GM21576 (cell line): ENCODE data around the gene STAT3.

Source experiments
- ATAC-seq: cut with Tn5 transposase; IDR thresholded peaks from one replicate; pipeline ENCODE4 v1.9.1; 2021; ENCODE audit warnings: mild to moderate bottlenecking, moderate library complexity; ENCODE audit not compliant: unreplicated experiment

Gene STAT3

GRCh38 chr17:42354956-42355843, 33.0 kb downstream of the STAT3 start:
- ATAC-seq = no peak

GRCh38 chr17:42348104-42348503, 40.1 kb downstream of the STAT3 start:
- no peak for ATAC-seq

DNA sequence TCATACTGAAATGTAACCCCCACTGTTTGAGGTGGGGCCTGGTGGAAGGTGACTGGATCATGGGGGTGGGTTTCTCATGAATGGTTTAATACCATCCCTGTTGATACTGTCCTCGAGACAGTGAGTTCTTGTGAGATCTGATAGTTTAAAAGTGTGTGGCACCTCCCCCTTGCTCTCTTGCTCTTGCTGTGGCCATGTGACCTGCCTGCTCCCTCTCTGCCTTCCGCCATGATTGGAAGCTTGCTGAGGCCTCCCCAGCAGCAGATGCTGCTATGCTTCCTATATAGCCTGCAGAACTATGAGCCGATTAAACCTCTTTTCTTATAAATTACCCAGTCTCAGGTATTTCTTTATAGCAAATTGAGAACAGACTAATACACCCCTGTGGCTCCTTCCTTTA, 40.6 kb downstream of the STAT3 start:
- ATAC-seq = no peak

DNA sequence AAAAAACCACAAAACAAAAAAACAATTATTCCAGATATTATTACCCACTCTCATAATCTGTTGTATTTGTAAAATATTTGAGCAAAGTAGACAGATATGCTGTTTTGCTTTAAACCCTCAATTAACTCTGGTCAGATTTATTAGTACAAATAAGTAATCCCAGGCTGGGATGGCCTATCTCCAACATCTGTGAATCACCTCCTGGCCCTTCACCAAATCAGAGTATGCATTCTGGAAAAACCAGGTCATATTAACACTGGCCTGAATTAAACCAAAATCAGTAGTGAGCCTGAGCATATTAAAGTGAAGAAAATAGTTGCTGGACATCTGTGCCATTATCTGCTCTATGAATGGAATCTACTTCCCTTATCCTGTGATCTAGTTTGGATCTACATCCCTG, 41.0 kb downstream of the STAT3 start:
- ATAC-seq = no peak

DNA sequence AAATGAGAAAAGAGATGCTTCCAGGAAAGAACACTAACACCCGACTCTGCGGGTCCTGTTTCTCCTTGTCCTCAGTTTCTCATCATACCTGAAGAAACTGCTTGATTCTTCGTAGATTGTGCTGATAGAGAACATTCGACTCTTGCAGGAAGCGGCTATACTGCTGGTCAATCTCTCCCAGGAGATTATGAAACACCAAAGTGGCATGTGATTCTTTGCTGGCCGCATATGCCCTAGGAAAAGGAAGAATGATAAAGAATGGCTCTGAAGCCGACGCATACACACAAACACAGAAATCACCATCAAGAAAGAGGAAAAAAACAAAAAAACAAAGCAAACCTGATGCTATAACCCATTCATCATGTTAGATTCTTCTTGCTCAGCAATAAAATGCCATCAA, 41.8 kb downstream of the STAT3 start:
- ATAC-seq = no peak

DNA sequence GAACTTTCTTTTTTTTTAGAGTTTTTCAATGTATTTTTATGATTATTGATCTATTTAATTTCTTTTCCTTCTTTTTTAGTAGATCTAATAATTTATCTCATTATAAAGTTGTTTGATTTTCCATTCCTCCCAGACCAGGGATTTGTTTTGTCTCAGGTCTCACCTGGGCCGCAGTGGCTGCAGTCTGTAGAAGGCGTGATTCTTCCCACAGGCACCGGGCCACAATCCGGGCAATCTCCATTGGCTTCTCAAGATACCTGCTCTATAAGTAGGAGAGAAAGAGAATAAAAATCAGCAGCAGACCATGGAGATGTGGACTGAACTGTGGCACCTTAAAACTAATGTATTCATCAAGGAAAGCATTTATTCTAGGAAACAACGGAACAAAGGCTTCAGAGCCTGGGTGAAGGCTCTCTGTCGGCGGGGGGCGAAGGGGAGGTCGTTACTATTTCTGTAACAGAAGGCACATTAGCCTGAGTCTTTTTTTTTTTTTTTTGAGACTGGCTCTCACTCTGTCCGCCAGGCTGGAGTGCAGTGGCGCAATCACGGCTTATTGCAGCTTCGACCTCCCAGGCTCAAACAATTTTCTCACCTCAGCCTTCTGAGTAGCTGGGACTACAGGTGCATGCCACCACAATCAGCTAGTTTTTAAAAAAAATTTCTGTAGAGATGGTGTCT, 42.7 kb downstream of the STAT3 start:
- no peak for ATAC-seq

GRCh38 chr17:42342242-42343008, 45.8 kb downstream of the STAT3 start:
- ATAC-seq = no peak

DNA sequence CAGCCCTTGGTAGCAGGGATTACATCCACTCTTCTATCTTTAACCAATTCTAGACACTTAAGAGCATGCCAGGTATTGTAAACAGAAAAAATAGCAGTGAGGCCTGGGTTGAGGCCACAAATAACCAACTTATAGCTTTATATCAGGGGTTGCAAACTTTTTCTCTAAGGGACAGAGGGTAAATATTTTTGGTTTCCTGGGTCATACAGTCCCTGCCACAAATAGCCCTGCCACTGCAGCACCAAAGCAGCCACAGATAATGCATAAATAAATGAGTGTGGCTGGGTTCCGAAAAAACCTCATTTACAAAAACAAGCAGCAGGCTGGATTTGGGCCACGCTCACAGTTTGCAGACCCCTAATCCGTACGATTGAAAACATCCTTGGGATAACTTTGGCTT, 46.7 kb downstream of the STAT3 start:
- no peak for ATAC-seq

DNA sequence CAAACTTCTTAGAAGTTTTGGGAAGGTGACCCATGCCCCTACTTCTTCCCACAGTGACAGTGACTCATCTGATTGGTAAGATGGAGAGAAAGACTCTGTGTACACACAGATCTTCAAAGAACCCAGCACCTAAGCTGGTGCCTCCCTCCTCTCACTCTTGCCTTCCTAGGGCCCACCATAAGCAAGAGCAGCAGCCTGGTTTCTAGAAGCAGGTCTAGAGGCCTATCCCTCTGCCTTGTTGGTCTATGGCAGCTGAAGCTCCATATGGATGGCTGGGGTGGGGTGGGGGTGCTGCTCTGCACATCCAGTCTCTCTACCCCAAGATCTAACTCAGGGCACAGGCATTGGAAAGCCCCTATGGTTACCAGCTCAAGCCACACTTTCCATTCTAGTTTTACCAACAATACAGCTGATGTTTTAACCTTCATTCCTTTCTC, 47.5 kb downstream of the STAT3 start:
- no peak for ATAC-seq

DNA sequence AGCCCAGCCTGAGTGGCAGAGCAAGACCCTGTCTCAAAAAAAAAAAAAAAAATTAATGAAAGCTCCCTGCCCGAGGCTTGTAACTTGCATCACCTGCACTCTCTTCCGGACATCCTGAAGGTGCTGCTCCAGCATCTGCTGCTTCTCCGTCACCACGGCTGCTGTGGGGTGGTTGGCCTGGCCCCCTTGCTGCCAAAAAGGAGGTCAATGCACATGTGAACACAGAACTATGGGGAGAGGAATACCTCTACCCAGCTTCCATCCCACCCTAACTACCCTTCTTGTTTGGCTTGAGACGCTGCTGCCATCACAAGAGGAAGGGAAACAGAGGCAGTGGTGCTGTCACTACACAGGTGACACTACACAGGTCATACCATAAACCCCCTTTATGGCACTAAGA, 49.0 kb downstream of the STAT3 start:
- no peak for ATAC-seq

DNA sequence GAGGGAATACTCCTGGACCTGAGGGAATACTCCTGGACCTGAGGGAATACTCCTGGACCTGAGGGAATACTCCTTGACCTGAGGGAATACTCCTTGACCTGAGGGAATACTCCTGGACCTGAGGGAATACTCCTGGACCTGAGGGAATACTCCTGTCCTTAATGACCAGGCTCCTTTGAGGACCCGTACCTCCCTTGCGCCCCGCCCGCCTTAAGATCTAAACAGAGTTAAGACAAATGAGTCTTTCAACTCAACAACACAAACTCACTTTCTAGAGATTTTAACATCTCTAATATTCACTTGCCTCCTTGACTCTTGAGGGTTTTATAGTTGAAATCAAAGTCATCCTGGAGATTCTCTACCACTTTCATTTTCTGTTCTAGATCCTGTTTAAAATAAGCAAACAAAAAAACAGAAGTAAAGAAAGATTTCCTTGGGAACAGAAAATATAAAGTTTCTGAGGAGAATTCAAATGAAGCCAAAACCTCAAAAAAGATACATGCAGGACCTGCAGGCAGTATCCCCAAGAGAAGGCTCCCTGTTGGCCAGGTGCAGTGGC, 49.7 kb downstream of the STAT3 start:
- ATAC-seq = no peak

DNA sequence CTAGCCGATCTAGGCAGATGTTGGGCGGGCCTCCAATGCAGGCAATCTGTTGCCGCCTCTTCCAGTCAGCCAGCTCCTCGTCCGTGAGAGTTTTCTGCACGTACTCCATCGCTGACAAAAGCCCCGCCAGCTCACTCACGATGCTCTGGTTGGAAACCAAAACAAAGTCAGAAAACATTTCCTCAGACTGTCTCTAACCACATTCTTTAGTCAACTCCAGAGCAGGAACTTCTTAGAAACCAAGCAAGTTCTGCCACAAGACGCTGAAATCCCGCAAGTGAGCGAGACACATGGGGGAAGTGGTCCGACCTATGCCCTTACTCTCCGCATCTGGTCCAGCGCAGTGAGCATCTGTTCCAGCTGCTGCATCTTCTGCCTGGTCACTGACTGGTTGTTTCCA, 50.8 kb downstream of the STAT3 start:
- ATAC-seq = peak; percentile 49

GRCh38 chr17:42334677-42335076, 53.6 kb downstream of the STAT3 start:
- ATAC-seq = no peak

GRCh38 chr17:42333053-42333452, 55.2 kb downstream of the STAT3 start:
- no peak for ATAC-seq

- no peak for ATAC-seq
Measured at GRCh38 chr17:42329025-42329976, 58.9 kb downstream of the STAT3 start.

- no peak for ATAC-seq
Measured at GRCh38 chr17:42325026-42325425, 63.2 kb downstream of the STAT3 start.

GRCh38 chr17:42323268-42323773, 64.9 kb downstream of the STAT3 start:
- no peak for ATAC-seq

DNA sequence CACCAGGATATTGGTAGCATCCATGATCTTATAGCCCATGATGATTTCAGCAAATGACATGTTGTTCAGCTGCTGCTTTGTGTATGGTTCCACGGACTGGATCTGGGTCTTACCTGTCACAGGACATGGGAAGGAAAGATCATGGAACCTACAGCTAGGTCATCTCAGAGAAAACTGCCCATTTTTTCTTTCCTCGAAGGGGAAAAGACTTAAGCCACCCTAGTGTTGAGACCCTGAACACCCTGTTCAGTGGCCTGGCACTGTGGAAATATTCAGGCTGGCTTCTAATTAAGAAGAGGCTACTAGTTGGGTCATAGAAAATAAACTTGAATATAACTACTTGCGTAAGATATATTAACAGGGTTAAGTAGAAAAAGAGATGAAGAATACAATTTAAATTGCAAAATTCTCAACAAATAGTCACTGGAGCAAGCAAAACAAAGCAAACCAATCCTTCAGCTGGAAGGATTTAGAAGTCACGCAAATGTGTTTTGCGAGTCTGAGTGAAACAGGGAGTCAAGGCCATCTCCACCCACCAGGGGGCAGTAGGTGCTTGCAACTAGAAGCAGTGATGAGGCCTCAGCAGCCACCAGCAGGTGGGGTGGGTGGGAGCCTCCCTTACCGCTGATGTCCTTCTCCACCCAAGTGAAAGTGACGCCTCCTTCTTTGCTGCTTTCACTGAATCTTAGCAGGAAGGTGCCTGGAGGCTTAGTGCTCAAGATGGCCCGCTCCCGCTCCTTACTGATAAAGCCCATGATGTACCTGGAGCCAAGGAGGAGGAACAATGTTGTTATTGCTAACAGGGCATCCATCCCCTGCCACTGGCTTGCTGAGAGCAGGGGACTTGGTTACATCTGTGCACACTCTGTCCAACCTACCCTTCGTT, 65.6 kb downstream of the STAT3 start:
- ATAC-seq = peak; percentile 75

GRCh38 chr17:42321555-42321954, 66.7 kb downstream of the STAT3 start:
- ATAC-seq = no peak
